H1 (cell line): Measurements from ENCODE around the gene AGBL4. TPM values are rescaled to one million over a fixed set of nuclear protein-coding genes. Genes with fewer than 3 reads are reported as not detected.

ENCODE experiments used
- GABPA ChIP-seq: IDR thresholded peaks from 2 replicates; pipeline ENCODE4 v1.6.1; 2011; ENCODE audit warnings: mild to moderate bottlenecking, low read length, moderate library complexity, borderline replicate concordance; ENCODE audit not compliant: insufficient read depth
- KDM1A ChIP-seq: fragments of 200-600, 300-600 bp; sonication (generic); IDR thresholded peaks from 2 replicates; pipeline ENCODE4 v1.7.1; 2016; ENCODE audit warnings: mild to moderate bottlenecking, low read length, borderline replicate concordance
- NANOG ChIP-seq: IDR thresholded peaks from 2 replicates; pipeline ENCODE4 v1.6.1; 2011; ENCODE audit warnings: low read length, low read depth, mild to moderate bottlenecking, inconsistent platforms; ENCODE audit not compliant: insufficient read depth, poor library complexity, severe bottlenecking
- PHF8 ChIP-seq: fragments of 200-600 bp; sonication (generic); conservative IDR thresholded peaks from 2 replicates; pipeline ENCODE4 v1.7.1; 2012; ENCODE audit warnings: low read depth, mild to moderate bottlenecking, inconsistent platforms, low read length, moderate library complexity
- POLR2A ChIP-seq, 2 experiments: IDR thresholded peaks; 1 replicate in 1 of 2; 2 replicates in 1 of 2; pipeline ENCODE4 v1.6.1; 2011; ENCODE audit warnings: low read depth in 2 of 2, low read length in 2 of 2, mild to moderate bottlenecking in 2 of 2; ENCODE audit errors: control extremely low read depth in 1 of 2
- SIX5 ChIP-seq: IDR thresholded peaks from 2 replicates; pipeline ENCODE4 v1.6.1; 2011; ENCODE audit warnings: mild to moderate bottlenecking, low read depth, low read length
- polyA plus RNA-seq, 7 experiments: library from polyadenylated mRNA; depleted of rRNA in 3 of 7; stranded (reverse) in 5 of 7; unstranded in 2 of 7; fragments of >200 nt in 5 of 7; fragments of 200-250 nt in 2 of 7; gene quantifications; 1 replicate in 5 of 7; 2 replicates in 1 of 7; 4 replicates in 1 of 7; pipeline versions ENCODE4 v1.2.1 to v1.2.3, GENCODE V29; 2011 to 2013; ENCODE audit warnings: missing spikeins in 2 of 7, mixed read lengths in 2 of 7
- total RNA-seq: library from RNA; stranded (reverse); fragmentation: NEBNext Ultra II Directional; extraction: Animal tissue kit (Norgen Biotek cat#: 25700); gene quantifications from 2 replicates; pipeline ENCODE4 v1.2.1, GENCODE V29; 2021

The AGBL4 gene
- total and polyA plus RNA-seq, 2 of the 8 experiments (the other 6 are each of a cell fraction or from before 2014, with no cell fraction given): 0.41 to 0.45 TPM

DNA sequence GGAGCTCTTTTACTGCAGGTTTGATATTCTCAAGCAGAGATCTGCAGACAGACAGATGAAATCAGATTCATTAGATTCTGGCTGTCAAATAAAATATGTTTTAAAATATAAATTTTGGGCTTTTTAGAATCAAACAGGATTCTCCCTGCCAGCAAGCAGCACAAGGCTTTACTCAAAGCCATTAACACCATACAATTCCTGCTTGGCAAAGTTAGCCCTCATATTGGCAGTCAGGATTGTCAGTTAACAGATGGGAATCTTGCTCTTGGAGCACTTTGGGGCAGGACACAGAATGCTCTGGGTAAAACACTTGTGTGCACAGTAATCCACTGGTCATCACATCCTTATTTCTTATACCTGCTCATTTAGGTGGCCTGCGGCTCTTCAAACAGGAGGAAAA lies 686.5 kb downstream of the AGBL4 start (continued):
- TF ChIP-seq PHF8 (no peak), SIX5 (no peak), POLR2A (IDR thresholded peaks at IDR 0.05; ENCODE audit: control extremely low read depth in 1 of 2, low read depth in 2 of 2, low read length in 2 of 2) (no peak), KDM1A (no peak), GABPA (no peak), NANOG (no peak)
